NCI-H82 treated with DMSO at 0.1 percent for 48 hours (cell line): Measurements from ENCODE around the gene PLCD1.
"Not testable (repeated sequence)": the region's sequence is repeated elsewhere in the genome, so short reads cannot be mapped to it uniquely, and the experiment has no call there.

Experiments
- DNase-seq: peaks from one replicate; lab custom pipeline; 2025; ENCODE audit not compliant: unreplicated experiment; lab: John Stamatoyannopoulos, UW

Gene PLCD1

DNA sequence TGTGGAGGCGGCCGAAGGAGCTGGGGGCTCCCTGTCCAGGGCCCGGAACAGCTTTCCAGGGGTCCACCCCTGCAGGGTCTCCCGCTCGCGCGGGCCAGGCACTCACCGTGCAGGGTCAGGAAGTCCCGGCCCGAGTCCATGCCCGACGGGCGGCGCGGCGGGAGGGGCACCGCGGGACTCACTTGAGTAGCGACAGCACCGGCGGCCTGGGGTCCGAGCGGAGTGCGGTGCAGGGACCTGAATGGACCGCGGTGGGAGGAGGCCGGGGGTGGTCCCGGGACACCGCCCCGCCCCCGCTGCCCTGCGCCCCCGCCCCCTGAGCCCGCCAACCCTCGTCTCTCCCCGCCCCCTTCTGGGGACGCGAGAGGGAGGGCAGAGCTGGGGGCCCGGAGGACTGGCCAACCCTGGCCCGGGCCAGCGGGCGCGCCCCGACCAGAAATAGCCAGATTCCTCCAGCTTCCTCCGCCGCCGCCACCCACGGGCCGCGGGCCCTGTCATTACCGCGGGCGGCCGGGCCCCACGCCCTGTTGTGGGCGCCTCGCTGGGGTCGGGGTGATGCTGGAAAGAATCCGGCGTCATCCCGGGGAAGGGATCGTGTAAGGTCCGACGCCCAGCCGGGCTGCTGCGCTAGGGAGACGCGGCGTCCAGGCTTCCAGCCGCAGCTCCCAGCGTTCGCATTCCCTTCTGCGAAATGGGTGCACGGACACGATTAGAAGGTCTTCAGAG lies at the start of gene PLCD1:
PLCD1 (minus strand) TSS at position 243 of the 726 bp plus-strand sequence; CDS start at position 140, 103 bp downstream.
- no peak for DNase-seq

DNA sequence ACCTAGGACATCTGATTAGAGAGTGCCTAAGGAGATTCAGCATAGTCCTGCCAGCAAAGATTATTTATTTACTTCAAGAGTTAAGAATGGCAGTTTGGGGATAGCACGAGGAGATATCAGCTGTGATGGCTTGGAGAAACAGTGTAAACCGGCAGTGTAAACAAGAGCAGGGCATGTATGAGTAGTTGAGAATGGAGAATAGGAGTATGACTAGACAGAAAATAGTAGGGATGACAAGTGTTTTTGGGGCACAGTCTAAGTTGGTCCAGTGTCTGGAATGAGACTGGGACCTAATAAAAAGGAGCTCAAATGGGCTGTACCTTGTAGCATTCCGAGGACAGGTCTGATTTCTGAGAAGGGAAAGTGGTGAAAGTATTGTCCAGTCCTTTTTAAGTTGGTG lies 47.6 kb upstream of the PLCD1 start:
- not testable (repeated sequence) for DNase-seq

DNA sequence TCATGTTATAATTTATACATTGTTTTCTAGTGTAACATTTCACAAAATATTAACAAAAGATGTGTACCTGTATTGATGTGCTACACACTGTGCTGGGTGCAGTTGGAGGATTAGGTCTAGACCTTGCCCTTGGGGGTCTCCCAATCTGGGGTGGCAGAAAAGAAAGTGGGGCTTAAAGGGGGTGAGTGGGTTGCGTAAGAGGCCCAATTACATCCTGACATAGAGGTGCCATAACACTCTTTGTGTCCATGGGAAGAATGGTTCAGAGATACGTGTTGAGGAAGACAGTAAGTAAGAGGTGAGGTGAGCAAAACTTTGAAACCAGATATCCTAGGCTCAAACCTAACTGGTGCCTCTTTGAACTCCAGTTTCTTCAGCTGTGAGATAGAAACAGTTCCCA lies 40.6 kb upstream of the PLCD1 start:
- DNase-seq, result no peak

DNA sequence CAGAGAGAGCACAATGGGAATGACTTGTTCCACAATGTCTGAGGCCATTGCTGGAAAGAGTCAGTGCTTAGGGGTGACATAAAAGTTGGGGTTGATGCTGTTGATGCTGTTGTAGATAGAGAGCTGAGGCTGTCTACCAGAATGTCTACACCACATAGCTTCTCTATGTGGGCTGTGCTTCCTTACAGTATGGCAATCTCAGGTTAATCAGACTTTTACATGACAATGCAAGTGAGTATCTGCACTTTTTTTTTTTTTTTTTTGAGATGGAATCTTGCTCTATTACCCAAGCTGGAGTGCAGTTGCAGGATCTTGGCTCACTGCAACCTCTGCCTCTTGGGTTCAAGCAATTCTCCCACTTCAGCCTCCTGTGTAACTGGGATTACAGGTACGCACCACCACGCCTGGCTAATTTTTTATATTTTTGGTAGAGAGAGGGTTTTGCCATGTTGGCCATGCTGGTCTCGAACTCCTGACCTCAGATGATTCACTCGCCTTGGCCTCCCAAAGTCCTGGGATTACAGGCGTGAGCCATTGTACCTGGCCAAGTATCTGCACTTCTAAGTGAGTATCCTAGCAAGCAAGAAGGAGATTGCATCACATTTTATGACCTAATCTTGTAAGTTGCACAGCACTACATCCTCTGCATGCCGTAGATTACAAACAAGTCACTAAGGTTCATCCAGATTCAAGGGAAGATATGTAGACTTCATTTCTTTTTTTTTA lies 38.2 kb upstream of the PLCD1 start:
- DNase-seq, result no peak

DNA sequence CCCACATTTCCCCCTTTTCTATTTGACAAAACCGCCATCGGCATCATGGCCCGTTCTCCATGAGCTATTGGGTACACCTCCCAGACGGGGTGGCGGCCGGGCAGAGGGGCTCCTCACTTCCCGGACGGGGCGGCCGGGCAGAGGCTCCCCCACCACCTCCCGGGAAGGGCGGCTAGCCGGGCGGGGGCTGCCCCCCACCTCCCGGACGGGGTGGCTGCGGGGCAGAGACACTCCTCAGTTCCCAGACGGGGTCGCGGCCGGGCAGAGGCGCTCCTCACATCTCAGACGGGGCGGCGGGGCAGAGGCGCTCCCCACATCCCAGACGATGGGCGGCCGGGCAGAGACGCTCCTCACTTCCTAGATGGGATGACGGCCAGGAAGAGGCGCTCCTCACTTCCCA lies 35.0 kb upstream of the PLCD1 start:
- DNase-seq, result not testable (repeated sequence)

DNA sequence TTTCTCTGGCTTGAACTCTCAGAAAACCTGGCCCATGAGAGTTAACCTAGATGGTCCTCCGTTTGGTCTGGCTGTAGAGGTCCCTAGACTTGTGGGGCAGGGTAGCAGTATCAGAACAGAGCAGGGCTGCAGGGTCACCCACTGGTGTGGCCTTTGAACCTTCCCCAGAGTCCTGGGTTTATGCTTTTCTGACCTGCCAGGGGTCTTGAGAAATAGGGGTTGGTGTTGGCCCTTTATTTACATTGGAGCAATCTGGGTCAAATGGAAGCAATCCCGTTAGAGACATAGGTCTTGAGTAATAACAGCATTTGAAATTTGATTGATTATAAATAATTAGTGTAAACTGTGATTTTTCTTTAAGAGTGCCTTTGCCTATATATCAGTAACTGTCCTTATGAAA lies 33.4 kb upstream of the PLCD1 start:
- DNase-seq, result no peak

DNA sequence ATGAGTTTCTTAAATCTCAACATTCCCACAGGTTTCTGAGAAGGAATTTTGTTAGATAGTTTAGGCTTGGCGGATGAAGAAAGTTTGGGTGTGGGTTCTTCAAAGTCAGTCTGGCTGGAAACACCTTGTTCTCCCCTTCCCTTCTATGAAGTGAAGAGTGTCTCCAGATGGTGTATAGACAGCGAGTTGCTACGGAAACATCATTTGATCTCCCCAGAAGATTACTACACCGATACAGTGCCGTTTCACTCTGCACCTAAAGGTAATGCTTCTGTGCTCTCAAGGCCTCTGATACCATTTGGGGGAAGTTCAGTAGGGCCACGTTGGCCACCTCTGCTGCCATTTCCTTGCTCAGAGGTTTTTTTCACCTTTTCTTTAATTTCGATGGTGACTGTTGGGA lies 30.1 kb upstream of the PLCD1 start:
- no peak for DNase-seq

DNA sequence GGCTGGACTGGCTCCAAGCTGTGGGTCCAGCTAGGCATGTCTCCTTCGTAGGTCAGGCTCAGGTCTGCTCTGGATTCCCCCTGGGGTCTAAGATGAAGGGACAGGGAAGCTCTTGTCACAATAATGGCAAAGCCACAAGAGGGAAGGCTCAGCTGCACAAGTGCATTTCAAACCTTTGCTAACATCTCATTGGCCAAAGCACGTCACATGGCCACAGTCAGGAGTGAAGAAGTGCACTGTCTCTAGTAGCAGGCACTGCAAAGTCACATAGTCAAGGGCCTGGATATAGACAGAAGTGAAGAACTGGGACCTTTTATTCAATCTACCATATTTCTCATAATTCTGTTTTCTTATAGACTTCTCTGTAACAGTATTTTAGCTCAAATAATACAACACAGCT lies 29.7 kb upstream of the PLCD1 start:
- no peak for DNase-seq

DNA sequence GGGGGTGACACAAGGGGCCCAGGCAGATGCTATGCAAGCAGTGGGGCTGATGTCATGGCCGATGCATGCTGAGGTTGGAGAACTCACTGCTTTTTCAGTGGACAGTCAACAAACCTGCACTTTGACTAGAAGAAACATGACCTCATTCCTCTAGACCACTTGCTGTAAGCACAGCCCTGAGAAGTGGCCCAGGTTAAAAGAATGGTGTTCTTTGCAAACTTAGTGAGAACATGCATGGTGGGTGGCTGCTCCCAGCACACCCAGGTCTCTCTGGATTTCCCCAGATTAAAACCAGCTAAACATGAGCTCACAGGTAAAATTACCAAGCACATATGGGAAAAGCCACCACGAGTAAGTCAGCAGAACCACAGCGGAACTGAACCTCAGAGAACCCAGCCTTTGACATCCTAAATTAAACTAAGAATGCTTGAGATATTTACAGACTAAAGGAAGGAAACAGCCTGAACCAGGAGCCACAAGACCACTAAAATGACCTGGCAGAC lies 25.1 kb upstream of the PLCD1 start:
- DNase-seq, result no peak

DNA sequence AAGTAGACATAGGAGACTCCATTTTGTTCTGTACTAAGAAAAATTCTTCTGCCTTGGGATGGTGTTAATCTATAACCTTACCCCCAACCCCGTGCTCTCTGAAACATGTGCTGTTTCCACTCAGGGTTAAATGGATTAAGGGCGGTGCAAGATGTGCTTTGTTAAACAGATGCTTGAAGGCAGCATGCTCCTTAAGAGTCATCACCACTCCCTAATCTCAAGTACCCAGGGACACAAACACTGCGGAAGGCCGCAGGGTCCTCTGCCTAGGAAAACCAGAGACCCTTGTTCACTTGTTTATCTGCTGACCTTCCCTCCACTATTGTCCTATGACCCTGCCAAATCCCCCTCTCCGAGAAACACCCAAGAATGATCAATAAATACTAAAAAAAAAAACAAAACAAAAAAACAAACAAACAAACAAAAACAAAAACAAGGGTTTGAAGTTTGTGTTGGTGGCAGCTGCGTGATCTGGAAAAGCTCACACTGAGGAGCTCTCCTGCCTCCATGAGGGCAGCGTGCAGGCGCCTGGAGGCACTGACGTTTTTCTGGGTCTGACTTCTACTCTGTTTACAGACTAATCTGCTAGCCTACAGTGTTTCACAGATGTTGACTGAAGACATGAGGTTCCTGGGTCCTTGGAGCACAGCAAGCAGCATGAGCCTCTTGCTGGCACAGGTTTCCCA lies 24.5 kb upstream of the PLCD1 start:
- DNase-seq, result not testable (repeated sequence)

DNA sequence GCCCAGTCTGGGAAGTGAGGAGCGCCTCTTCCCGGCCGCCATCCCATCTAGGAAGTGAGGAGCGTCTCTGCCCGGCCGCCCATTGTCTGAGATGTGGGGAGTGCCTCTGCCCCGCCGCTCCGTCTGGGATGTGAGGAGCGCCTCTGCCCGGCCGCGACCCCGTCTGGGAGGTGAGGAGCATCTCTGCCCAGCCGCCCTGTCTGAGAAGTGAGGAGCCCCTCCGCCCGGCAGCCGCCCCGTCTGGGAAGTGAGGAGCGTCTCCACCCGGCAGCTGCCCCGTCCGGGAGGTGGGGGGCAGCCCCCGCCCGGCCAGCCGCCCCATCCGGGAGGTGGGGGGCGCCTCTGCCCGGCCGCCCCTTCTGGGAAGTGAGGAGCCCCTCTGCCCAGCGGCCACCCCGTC lies 23.8 kb upstream of the PLCD1 start:
- not testable (repeated sequence) for DNase-seq

DNA sequence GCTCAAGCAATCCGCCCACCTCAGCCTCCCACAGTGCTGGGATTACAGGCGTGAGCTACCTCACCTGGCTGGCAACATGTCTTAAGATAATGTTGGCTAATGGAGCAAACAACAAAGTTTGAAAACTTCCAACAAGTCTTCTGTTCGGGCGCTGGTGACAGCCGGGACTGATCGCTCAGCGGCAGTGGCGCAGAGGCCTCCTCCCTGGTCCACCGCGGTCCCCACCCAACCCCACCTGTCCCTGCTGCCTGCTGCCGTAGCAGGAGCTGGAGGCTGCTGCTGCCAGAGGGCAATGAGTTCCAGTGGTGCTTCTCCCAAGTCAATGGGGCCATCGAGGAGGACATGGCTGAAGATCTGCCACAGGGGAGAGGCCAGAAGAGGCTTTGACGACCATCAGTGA lies 21.7 kb upstream of the PLCD1 start:
- DNase-seq, result no peak

DNA sequence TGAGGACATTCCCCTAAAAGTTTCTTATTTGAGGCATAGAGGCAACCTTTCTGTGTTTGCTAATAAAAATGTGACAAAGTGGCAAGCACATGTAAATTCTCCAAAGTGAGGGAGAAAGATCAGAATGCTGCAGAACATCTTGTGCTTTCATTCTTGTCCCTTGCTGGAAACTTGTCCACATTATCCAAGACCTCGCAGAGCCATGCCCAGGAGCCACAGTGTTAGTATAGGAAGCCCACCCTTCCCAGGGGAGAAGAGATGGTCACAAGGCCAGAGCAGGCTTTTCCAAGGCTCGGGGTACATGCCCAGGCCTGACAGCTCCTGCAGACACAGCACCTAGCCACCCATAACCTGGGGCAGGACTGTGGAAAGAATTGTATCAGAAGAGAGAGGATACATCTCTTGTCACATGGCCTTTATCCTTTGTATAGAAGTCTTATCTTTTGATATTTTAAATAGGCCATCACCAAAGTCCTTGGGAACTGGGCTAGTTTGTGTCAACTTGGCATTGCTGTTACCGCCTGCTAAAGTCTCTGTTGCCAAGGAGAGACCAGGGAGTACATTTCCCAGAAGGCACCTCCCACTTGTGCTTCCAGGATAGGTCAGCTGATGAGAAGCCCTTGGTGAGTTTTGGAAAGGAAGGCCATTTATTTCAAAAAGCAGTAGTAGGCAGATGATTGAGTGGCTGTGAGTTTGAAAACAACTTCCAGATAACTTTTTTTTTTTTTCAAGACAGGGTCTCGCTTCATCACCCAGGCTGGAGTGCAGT lies 20.1 kb upstream of the PLCD1 start:
- DNase-seq, result no peak

DNA sequence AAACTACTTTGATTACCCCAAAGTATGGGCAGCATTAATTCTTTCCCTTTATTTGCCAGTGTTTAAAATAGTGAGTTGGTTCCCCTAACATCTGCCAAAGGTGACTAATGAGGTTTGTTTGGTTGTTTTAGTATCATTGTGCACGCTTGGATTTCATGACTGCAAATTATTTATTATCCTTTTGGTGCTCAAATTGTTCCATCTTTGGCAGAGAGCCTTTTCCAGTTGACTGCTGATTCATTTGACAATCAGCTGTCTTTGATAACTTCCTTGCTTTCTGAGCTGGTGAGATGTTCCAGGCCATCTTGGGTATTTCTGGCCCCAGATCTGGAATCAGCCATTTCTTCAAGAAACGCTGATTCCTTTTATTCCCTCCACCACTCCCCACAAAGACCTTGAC lies 18.5 kb upstream of the PLCD1 start:
- no peak for DNase-seq

DNA sequence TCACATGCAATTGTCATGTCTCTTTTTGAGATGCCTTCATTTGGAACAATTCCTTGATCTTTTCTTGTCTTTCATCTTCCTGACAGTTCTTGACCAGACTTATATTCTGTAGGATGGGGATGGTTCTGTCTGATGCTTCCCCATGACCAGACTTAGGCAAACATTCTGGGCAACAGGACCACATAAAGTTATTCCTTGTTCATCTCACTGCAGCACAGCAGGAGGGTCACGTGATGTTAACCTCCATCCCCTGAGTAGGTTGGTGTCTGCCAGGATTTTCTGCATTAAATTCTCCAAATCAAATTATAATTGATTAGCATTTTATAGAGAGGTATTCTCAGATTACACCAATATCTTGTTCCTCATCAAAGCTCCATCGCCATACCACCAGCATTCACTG lies 17.4 kb upstream of the PLCD1 start:
- no peak for DNase-seq

DNA sequence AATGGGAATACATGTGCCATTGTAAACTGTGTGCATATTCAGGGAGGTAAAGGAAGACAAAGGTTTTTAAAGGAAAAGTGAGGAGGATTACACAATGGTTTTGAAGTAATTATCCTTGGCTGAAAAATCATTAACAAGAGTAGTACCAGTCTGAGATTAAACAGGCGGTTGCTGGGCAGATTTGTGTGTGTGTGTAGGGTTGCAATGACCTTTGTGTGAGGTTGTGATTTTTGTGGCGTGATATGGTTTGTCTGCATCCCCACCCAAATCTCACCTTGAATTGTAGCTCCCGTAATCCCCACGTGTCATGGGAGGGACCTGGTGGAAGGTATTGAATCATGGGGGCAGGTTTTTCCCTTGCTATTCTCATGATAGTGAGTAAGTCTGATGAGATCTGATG lies 16.6 kb upstream of the PLCD1 start:
- no peak for DNase-seq

DNA sequence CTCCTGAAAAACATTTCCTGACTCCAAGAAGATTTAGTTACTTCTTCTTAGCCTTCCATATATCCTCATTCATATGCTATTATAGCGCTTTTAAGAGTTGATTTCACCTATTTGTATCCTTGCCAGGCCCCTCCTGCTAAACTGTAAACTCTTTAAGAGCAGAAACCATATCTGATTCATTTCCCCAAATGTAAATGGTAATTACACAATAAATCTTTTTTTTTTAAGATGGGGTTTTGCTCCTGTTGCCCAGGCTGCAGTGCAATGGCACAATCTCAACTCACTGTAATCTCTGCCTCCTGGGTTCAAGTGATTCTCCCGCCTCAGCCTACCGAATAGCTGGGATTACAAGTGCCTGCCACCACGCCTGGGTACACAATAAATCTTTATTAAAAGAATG lies 14.0 kb upstream of the PLCD1 start:
- no peak for DNase-seq

DNA sequence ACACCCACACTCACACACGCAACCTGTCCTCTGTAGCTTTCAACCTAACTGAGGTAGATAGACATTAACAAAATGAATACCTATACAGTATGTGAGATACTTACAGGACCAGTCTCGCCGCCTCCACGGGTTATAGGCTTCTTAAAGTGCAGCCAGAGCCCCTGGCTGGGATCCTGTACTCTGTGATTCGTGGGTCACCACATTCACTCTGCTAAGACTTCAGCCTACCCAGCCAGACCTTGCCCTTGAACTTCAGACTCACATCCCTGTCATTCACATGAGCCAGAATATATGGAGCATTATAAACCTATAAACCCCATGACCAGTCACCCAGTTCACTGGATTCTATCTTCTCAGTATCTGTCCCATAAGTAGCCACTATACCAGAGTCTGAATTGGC lies 11.0 kb upstream of the PLCD1 start:
- no peak for DNase-seq

DNA sequence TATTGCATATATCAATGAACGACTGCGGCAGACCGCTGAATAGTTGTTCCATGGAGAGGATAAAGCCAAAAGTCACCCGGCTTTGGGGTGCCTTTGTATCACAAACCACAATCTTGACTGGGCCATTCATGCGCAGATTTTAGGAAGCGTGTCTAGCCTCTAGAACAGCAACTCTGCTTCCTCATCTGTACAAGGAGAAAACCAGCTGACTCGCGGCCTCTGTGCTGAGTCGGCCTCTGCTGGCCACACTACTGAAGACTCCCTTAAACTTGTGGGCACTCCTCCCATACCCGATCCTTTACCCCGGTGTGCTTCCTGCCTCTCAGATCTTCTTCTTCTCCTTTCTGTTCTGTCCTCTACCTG lies 10.4 kb upstream of the PLCD1 start:
- no peak for DNase-seq

DNA sequence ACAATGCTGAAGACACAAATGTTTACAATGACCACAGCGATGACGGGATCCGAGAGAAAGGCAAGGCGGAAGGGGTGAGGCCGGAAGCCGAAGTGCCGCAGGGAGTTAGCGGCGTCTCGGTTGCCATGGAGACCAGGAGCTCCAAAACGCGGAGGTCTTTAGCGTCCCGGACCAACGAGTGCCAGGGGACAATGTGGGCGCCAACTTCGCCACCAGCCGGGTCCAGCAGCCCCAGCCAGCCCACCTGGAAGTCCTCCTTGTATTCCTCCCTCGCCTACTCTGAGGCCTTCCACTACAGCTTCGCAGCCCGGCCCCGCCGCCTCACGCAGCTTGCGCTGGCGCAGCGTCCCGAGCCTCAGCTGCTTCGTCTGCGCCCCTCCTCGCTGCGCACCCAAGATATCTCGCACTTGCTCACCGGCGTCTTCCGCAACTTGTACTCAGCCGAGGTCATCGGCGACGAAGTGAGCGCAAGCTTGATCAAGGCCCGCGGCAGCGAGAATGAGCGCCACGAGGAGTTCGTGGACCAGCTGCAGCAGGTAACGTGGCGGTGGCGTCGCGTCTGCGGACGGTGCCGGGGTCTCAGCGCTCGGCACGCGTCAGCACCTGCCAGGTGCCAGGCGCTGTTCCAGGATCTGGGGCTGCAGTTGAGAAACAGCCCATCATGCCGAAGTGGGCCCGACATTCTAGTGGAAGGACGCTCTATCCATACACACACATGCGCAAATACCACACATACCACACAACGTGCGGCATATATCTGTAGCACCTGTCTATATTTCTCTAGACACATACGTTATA lies 9.9 kb upstream of the PLCD1 start, which contains the start of gene DLEC1:
DLEC1 (plus strand) TSS at position 108 of the 798 bp plus-strand sequence; CDS start at position 126, 18 bp downstream.
- DNase-seq, result no peak
